T47D (cell line): ENCODE data around the gene TNIK.
A peak's percentile ranks its signal among the peaks of the same experiment; 100 is the strongest.

Experiments used
- DNase-seq, 2 experiments: peaks; one replicate each; pipeline versions ENCODE4 v3.0.0 to v3.0.0-alpha.2; 2011 to 2012; ENCODE audit warnings: low read depth in 1 of 2, low spot score in 1 of 2
- JUND ChIP-seq: IDR thresholded peaks from 2 replicates; pipeline ENCODE4 v1.6.1; 2012; ENCODE audit warnings: low read depth
- in situ Hi-C: cut with HindIII; loops from 2 replicates; pipeline ENCODE4 v1.10.0; 2016; ENCODE audit warnings: low sequenced_read_pairs, low pct_unique_long_range_greater_than_20kb

Gene TNIK

GRCh38 chr3:171229173-171229572, 231.0 kb downstream of the TNIK start:
- no peak for TF ChIP-seq JUND
- in situ Hi-C loops = no loop called here
- no peak for DNase-seq

GRCh38 chr3:171228240-171228639, 232.0 kb downstream of the TNIK start:
- DNase-seq = no peak
- in situ Hi-C loops = no loop called here
- no peak for TF ChIP-seq JUND

- in situ Hi-C loops = no loop called here
- TF ChIP-seq JUND = no peak
These were observed 232.4 kb downstream of the TNIK start for GRCh38 chr3:171227828-171228227.

GRCh38 chr3:171227359-171227758, 232.8 kb downstream of the TNIK start:
- no peak for TF ChIP-seq JUND
- no peak for DNase-seq
- in situ Hi-C loops = no loop called here

More at GRCh38 chr3:171227828-171228227, 232.4 kb downstream of the TNIK start:
- no peak for DNase-seq

GRCh38 chr3:171226794-171227193, 233.4 kb downstream of the TNIK start:
- no peak for TF ChIP-seq JUND
- in situ Hi-C loops = no loop called here
- DNase-seq = no peak

GRCh38 chr3:171225708-171226107, 234.5 kb downstream of the TNIK start:
- peak in 1 of 2 experiments; percentile 32 for DNase-seq
- in situ Hi-C loops = no loop called here
- TF ChIP-seq JUND = no peak

GRCh38 chr3:171225165-171225564, 235.0 kb downstream of the TNIK start:
- in situ Hi-C loops = no loop called here
- DNase-seq = no peak

GRCh38 chr3:171223396-171223795, 236.8 kb downstream of the TNIK start:
- in situ Hi-C loops = no loop called here
- TF ChIP-seq JUND = no peak
- no peak for DNase-seq

More at GRCh38 chr3:171225165-171225564, 235.0 kb downstream of the TNIK start:
- TF ChIP-seq JUND = no peak

- no peak for DNase-seq
- no peak for TF ChIP-seq JUND
- in situ Hi-C loops = no loop called here
These were observed 237.2 kb downstream of the TNIK start for GRCh38 chr3:171222995-171223394.

- no peak for TF ChIP-seq JUND
- in situ Hi-C loops = no loop called here
- no peak for DNase-seq
These were observed 238.6 kb downstream of the TNIK start for GRCh38 chr3:171221597-171221996.

- no peak for DNase-seq
- no peak for TF ChIP-seq JUND
- in situ Hi-C loops = no loop called here
These were observed 239.1 kb downstream of the TNIK start for GRCh38 chr3:171221104-171221503.

GRCh38 chr3:171219258-171219657, 240.9 kb downstream of the TNIK start:
- in situ Hi-C loops = no loop called here
- TF ChIP-seq JUND = no peak
- DNase-seq = no peak

GRCh38 chr3:171218069-171218468, 242.1 kb downstream of the TNIK start:
- DNase-seq = no peak
- in situ Hi-C loops = no loop called here
- no peak for TF ChIP-seq JUND

- in situ Hi-C loops = no loop called here
- no peak for DNase-seq
- TF ChIP-seq JUND = no peak
These were observed 246.3 kb downstream of the TNIK start for GRCh38 chr3:171213907-171214306.
